ENCODE measurements around the gene PDE4DIP. TPM values are rescaled to one million over a fixed set of nuclear protein-coding genes. Genes with fewer than 3 reads are reported as not detected.
"Not testable (repeated sequence)": the region's sequence is repeated elsewhere in the genome, so short reads cannot be mapped to it uniquely, and the experiment has no call there.

Gene PDE4DIP
- total RNA-seq, 2 donors from 2014 or later: 33.0 to 56.2 TPM

- not testable (repeated sequence) for H3K4me3 Mint-ChIP-seq; H3K4me1 Mint-ChIP-seq; H3K27me3 Mint-ChIP-seq (ENCODE audit: insufficient read depth); H3K27ac Mint-ChIP-seq; H3K9me3 Mint-ChIP-seq; H3K36me3 Mint-ChIP-seq (ENCODE audit: low read depth); H3K4me1 ChIP-seq (ENCODE audit: control insufficient read depth, insufficient read depth, low read length); H3K4me3 ChIP-seq (ENCODE audit: low read length); H3K36me3 ChIP-seq (ENCODE audit: control insufficient read depth, insufficient read depth, low read length); H3K9me3 ChIP-seq (ENCODE audit: control insufficient read depth, low read length); DNase-seq; H3K27ac ChIP-seq (ENCODE audit: low read depth, low read length); H3K27me3 ChIP-seq (ENCODE audit: control insufficient read depth, insufficient read depth, low read length, poor library complexity, severe bottlenecking); H3K9ac ChIP-seq (ENCODE audit: extremely low read depth, low read length, poor library complexity, severe bottlenecking)
- WGBS, 2 experiments (ENCODE audit: insufficient coverage in 1 of 2, insufficient read length in 1 of 2): no CpG with 5 or more reads among the region's 4 CpGs
These were observed 42.1 kb downstream of the PDE4DIP start for GRCh38 chr1:148886293-148886692.

- H3K27ac Mint-ChIP-seq; H3K4me1 Mint-ChIP-seq; H3K36me3 ChIP-seq (ENCODE audit: control insufficient read depth, insufficient read depth, low read length); H3K27me3 ChIP-seq (ENCODE audit: control insufficient read depth, insufficient read depth, low read length, poor library complexity, severe bottlenecking); H3K4me3 ChIP-seq (ENCODE audit: low read length); DNase-seq; H3K9me3 ChIP-seq (ENCODE audit: control insufficient read depth, low read length); H3K9me3 Mint-ChIP-seq; H3K4me3 Mint-ChIP-seq; H3K36me3 Mint-ChIP-seq (ENCODE audit: low read depth); H3K9ac ChIP-seq (ENCODE audit: extremely low read depth, low read length, poor library complexity, severe bottlenecking); H3K4me1 ChIP-seq (ENCODE audit: control insufficient read depth, insufficient read depth, low read length); H3K27ac ChIP-seq (ENCODE audit: low read depth, low read length); H3K27me3 Mint-ChIP-seq (ENCODE audit: insufficient read depth): not testable (repeated sequence)
- no CpG with 5 or more reads among the region's 5 CpGs for WGBS, 2 experiments (ENCODE audit: insufficient coverage in 1 of 2, insufficient read length in 1 of 2)
These were observed 44.4 kb downstream of the PDE4DIP start for GRCh38 chr1:148888597-148888996.

GRCh38 chr1:148889267-148890074, 45.2 kb downstream of the PDE4DIP start:
- not testable (repeated sequence) for H3K27ac Mint-ChIP-seq; H3K9me3 Mint-ChIP-seq; H3K36me3 ChIP-seq (ENCODE audit: control insufficient read depth, insufficient read depth, low read length); H3K27ac ChIP-seq (ENCODE audit: low read depth, low read length); H3K4me1 Mint-ChIP-seq; H3K27me3 ChIP-seq (ENCODE audit: control insufficient read depth, insufficient read depth, low read length, poor library complexity, severe bottlenecking); DNase-seq; H3K4me1 ChIP-seq (ENCODE audit: control insufficient read depth, insufficient read depth, low read length); H3K9ac ChIP-seq (ENCODE audit: extremely low read depth, low read length, poor library complexity, severe bottlenecking); H3K27me3 Mint-ChIP-seq (ENCODE audit: insufficient read depth); H3K9me3 ChIP-seq (ENCODE audit: control insufficient read depth, low read length); H3K36me3 Mint-ChIP-seq (ENCODE audit: low read depth); H3K4me3 ChIP-seq (ENCODE audit: low read length); H3K4me3 Mint-ChIP-seq
- WGBS, 2 experiments (ENCODE audit: insufficient coverage in 1 of 2, insufficient read length in 1 of 2): no CpG with 5 or more reads among the region's 28 CpGs

- H3K27me3 Mint-ChIP-seq (ENCODE audit: insufficient read depth); H3K9me3 ChIP-seq (ENCODE audit: control insufficient read depth, low read length); H3K9ac ChIP-seq (ENCODE audit: extremely low read depth, low read length, poor library complexity, severe bottlenecking); H3K4me3 ChIP-seq (ENCODE audit: low read length); H3K36me3 Mint-ChIP-seq (ENCODE audit: low read depth); H3K9me3 Mint-ChIP-seq; DNase-seq; H3K27ac ChIP-seq (ENCODE audit: low read depth, low read length); H3K4me1 ChIP-seq (ENCODE audit: control insufficient read depth, insufficient read depth, low read length); H3K27me3 ChIP-seq (ENCODE audit: control insufficient read depth, insufficient read depth, low read length, poor library complexity, severe bottlenecking); H3K36me3 ChIP-seq (ENCODE audit: control insufficient read depth, insufficient read depth, low read length); H3K4me1 Mint-ChIP-seq; H3K27ac Mint-ChIP-seq; H3K4me3 Mint-ChIP-seq: not testable (repeated sequence)
- WGBS, 2 experiments (ENCODE audit: insufficient coverage in 1 of 2, insufficient read length in 1 of 2): no CpG with 5 or more reads among the region's 4 CpGs
These were observed 45.9 kb downstream of the PDE4DIP start for GRCh38 chr1:148890075-148890568.

GRCh38 chr1:148894360-148895352, 50.4 kb downstream of the PDE4DIP start:
- not testable (repeated sequence) for H3K36me3 ChIP-seq (ENCODE audit: control insufficient read depth, insufficient read depth, low read length); H3K4me3 Mint-ChIP-seq; H3K9ac ChIP-seq (ENCODE audit: extremely low read depth, low read length, poor library complexity, severe bottlenecking); H3K4me1 ChIP-seq (ENCODE audit: control insufficient read depth, insufficient read depth, low read length); H3K27me3 ChIP-seq (ENCODE audit: control insufficient read depth, insufficient read depth, low read length, poor library complexity, severe bottlenecking); H3K9me3 ChIP-seq (ENCODE audit: control insufficient read depth, low read length); H3K4me3 ChIP-seq (ENCODE audit: low read length); H3K27ac ChIP-seq (ENCODE audit: low read depth, low read length); H3K27ac Mint-ChIP-seq; DNase-seq; H3K4me1 Mint-ChIP-seq; H3K27me3 Mint-ChIP-seq (ENCODE audit: insufficient read depth); H3K9me3 Mint-ChIP-seq; H3K36me3 Mint-ChIP-seq (ENCODE audit: low read depth)
- no CpG with 5 or more reads among the region's 5 CpGs for WGBS, 2 experiments (ENCODE audit: insufficient coverage in 1 of 2, insufficient read length in 1 of 2)

- not testable (repeated sequence) for H3K4me1 ChIP-seq (ENCODE audit: control insufficient read depth, insufficient read depth, low read length); H3K9me3 ChIP-seq (ENCODE audit: control insufficient read depth, low read length); DNase-seq; H3K9me3 Mint-ChIP-seq; H3K27me3 ChIP-seq (ENCODE audit: control insufficient read depth, insufficient read depth, low read length, poor library complexity, severe bottlenecking); H3K36me3 Mint-ChIP-seq (ENCODE audit: low read depth); H3K4me3 Mint-ChIP-seq; H3K27ac ChIP-seq (ENCODE audit: low read depth, low read length); H3K4me1 Mint-ChIP-seq; H3K27me3 Mint-ChIP-seq (ENCODE audit: insufficient read depth); H3K27ac Mint-ChIP-seq; H3K9ac ChIP-seq (ENCODE audit: extremely low read depth, low read length, poor library complexity, severe bottlenecking); H3K36me3 ChIP-seq (ENCODE audit: control insufficient read depth, insufficient read depth, low read length); H3K4me3 ChIP-seq (ENCODE audit: low read length)
- no CpG with 5 or more reads among the region's 5 CpGs for WGBS, 2 experiments (ENCODE audit: insufficient coverage in 1 of 2, insufficient read length in 1 of 2)
These were observed 55.8 kb downstream of the PDE4DIP start for GRCh38 chr1:148900026-148900425.
